OCI-LY3 (cell line): ENCODE measurements around the gene TAMALIN.
"Not testable (repeated sequence)": the region's sequence is repeated elsewhere in the genome, so short reads cannot be mapped to it uniquely, and the experiment has no call there.

ENCODE experiments used
- H2AFZ ChIP-seq: fragments of 200-600, 300-600 bp; shearing (Covaris generic); 2 replicates; pipeline ENCODE4 v1.6.0; 2014; ENCODE audit warnings: antibody characterized with exemption, low read depth, low read length
- H3K27ac ChIP-seq: fragments of 200-600, 300-600 bp; sonication (generic); 2 replicates; pipeline ENCODE4 v1.5.1; 2014; ENCODE audit warnings: mild to moderate bottlenecking, low read length, moderate library complexity, mixed read lengths
- H3K27me3 ChIP-seq: fragments of 200-600, 300-600 bp; sonication (generic); 2 replicates; pipeline ENCODE4 v1.6.1; 2014; ENCODE audit warnings: low read depth, low read length, mixed read lengths
- H3K36me3 ChIP-seq: fragments of 200-600, 300-600 bp; sonication (generic); replicated peaks from 2 replicates; pipeline ENCODE3; 2014; ENCODE audit warnings: low read depth, low read length, mixed read lengths
- H3K4me1 ChIP-seq: fragments of 300-600, 200-600 bp; sonication (generic); 2 replicates; pipeline ENCODE4 v1.6.1; 2014; ENCODE audit warnings: low read length, mixed read lengths
- H3K4me2 ChIP-seq: fragments of 200-600, 300-600 bp; sonication (generic); 2 replicates; pipeline ENCODE4 v1.6.1; 2014; ENCODE audit warnings: low read length, mixed read lengths
- H3K4me3 ChIP-seq: fragments of 300-600, 200-600 bp; sonication (generic); 2 replicates; pipeline ENCODE4 v1.5.1; 2014; ENCODE audit warnings: antibody characterized with exemption, mild to moderate bottlenecking, low read length, moderate library complexity
- H3K79me2 ChIP-seq: fragments of 300-600, 200-600 bp; shearing (Covaris generic); 2 replicates; pipeline ENCODE4 v1.6.1; 2014; ENCODE audit warnings: mild to moderate bottlenecking, low read length, mixed read lengths
- H3K9ac ChIP-seq: fragments of 300-600, 200-600 bp; shearing (Covaris generic); 2 replicates; pipeline ENCODE4 v1.6.0; 2014; ENCODE audit warnings: mild to moderate bottlenecking, low read length, moderate library complexity
- H3K9me3 ChIP-seq: fragments of 200-600, 300-600 bp; shearing (Covaris generic); 2 replicates; pipeline ENCODE4 v1.6.1; 2014; ENCODE audit warnings: low read length, mixed read lengths; ENCODE audit not compliant: insufficient read depth
- H4K20me1 ChIP-seq: fragments of 200-600, 300-600 bp; sonication (generic); 2 replicates; pipeline ENCODE4 v1.6.1; 2016; ENCODE audit warnings: low read length, mixed read lengths; ENCODE audit not compliant: insufficient read depth
- EZH2phosphoT487 ChIP-seq: fragments of 200-600 bp; shearing (Covaris generic); IDR thresholded peaks from 2 replicates; pipeline ENCODE4 v1.6.1; 2018; ENCODE audit warnings: antibody characterized with exemption, mixed run types, low read depth
- TF ChIP-seq, protein P1 (sequence below): fragments of 200-600, 300-600 bp; sonication (generic); IDR thresholded peaks from 2 replicates; pipeline ENCODE4 v1.5.1; 2014; ENCODE audit warnings: antibody characterized with exemption, low read length, low read depth

Gene TAMALIN

DNA sequence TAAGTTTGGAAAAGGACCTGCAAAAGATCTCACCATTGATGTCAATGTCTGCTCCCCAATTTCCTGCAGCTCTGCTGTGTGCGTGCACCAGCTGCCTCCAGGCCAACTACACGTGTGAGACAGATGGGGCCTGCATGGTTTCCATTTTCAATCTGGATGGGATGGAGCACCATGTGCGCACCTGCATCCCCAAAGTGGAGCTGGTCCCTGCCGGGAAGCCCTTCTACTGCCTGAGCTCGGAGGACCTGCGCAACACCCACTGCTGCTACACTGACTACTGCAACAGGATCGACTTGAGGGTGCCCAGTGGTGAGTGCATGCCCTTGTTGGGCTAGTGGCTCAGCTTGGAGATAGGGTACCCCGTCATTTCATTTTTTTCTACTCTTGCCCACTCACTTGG, 31.6 kb upstream of the TAMALIN start:
- H3K36me3 ChIP-seq: peaks cover 5% of the 10 kb centered on the region

DNA sequence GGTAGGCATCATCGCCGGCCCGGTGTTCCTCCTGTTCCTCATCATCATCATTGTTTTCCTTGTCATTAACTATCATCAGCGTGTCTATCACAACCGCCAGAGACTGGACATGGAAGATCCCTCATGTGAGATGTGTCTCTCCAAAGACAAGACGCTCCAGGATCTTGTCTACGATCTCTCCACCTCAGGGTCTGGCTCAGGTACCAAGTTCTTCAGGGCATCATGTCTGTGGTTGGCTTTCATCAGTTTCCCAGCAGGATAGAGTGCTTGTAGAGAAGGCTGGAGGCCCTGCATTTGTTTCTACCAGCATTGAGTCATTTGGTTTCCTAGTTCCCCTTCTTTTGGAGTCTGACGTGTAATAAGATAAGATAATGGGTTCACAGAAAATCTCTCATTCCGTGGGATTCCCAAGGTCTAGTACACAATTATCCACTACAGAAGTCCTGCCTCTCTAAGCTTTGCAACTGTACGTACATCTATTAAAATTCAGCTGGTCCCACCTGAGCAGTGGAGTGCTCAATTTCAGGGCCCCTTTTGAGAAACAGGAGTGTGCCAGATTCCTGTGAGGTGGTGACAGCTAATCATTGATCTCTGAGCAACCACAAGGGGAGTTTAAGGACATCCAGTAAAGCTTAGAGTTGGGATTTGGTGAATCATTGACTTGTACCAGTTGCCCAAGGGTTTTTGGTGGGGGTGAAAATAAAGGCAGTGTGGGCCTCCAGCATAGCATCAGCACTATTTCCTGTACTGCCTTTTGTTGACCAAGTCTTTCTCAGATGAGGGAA, 30.2 kb upstream of the TAMALIN start:
- Histone ChIP-seq H3K9ac (no peak overlapping the region), H3K4me3 (no peak overlapping the region), H3K4me1 (peaks cover 30% of the 10 kb centered on the region), H3K27me3 (peaks cover 49% of the 10 kb centered on the region), H3K36me3 (peaks cover 5% of the 10 kb centered on the region), H3K79me2 (no peaks in the 10 kb centered on the region), H2AFZ (no peak overlapping the region), H3K4me2 (peak overlapping the region; percentile 35), H3K9me3 (no peaks in the 10 kb centered on the region), H3K27ac (no peak overlapping the region), H4K20me1 (peaks cover 68% of the 10 kb centered on the region)
- no peak for TF ChIP-seq EZH2phosphoT487
- TF ChIP-seq, protein P1, sequence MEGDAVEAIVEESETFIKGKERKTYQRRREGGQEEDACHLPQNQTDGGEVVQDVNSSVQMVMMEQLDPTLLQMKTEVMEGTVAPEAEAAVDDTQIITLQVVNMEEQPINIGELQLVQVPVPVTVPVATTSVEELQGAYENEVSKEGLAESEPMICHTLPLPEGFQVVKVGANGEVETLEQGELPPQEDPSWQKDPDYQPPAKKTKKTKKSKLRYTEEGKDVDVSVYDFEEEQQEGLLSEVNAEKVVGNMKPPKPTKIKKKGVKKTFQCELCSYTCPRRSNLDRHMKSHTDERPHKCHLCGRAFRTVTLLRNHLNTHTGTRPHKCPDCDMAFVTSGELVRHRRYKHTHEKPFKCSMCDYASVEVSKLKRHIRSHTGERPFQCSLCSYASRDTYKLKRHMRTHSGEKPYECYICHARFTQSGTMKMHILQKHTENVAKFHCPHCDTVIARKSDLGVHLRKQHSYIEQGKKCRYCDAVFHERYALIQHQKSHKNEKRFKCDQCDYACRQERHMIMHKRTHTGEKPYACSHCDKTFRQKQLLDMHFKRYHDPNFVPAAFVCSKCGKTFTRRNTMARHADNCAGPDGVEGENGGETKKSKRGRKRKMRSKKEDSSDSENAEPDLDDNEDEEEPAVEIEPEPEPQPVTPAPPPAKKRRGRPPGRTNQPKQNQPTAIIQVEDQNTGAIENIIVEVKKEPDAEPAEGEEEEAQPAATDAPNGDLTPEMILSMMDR: no peak

More for the DNA sequence above, 31.6 kb upstream of the TAMALIN start:
- H3K9me3 ChIP-seq: no peaks in the 10 kb centered on the region
- H3K27ac ChIP-seq: no peak overlapping the region
- H2AFZ ChIP-seq: no peak overlapping the region
- no peak for TF ChIP-seq EZH2phosphoT487
- TF ChIP-seq, protein P1: no peak
- no peak overlapping the region for H3K4me2 ChIP-seq
- peaks cover 82% of the 10 kb centered on the region for H4K20me1 ChIP-seq
- H3K79me2 ChIP-seq: no peaks in the 10 kb centered on the region
- no peak overlapping the region for H3K9ac ChIP-seq
- H3K4me1 ChIP-seq: peaks cover 44% of the 10 kb centered on the region
- no peak overlapping the region for H3K4me3 ChIP-seq
- H3K27me3 ChIP-seq: peaks cover 53% of the 10 kb centered on the region

DNA sequence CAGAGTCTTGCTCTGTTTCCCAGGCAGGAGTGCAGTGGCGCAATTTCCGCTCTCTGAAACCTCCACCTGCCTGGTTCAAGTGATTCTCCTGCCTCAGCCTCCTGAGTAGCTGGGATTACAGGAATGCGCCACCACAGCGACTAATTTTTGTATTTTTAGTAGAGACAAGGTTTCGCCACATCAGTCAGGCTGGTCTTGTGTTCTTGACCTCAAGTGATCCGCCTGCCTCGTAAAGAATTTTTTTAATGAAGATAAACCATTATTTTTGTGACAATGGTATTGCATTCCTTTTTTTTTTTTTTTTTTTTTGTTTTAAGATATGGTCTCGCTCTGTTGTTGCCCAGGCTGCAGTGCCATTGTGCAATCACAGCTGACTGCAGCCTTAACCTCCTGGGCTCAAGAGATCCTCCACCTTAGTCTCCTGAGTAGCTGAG, 29.4 kb upstream of the TAMALIN start:
- Histone ChIP-seq H3K27me3 (peaks cover 45% of the 10 kb centered on the region), H4K20me1 (peaks cover 62% of the 10 kb centered on the region), H3K36me3 (peaks cover 5% of the 10 kb centered on the region), H3K9ac (no peak overlapping the region), H3K9me3 (no peaks in the 10 kb centered on the region), H3K4me2 (no peak overlapping the region), H3K4me1 (peaks cover 23% of the 10 kb centered on the region), H3K79me2 (no peaks in the 10 kb centered on the region), H3K4me3 (no peak overlapping the region), H2AFZ (no peak overlapping the region), H3K27ac (no peak overlapping the region)
- TF ChIP-seq, protein P1: no peak
- TF ChIP-seq EZH2phosphoT487: no peak

DNA sequence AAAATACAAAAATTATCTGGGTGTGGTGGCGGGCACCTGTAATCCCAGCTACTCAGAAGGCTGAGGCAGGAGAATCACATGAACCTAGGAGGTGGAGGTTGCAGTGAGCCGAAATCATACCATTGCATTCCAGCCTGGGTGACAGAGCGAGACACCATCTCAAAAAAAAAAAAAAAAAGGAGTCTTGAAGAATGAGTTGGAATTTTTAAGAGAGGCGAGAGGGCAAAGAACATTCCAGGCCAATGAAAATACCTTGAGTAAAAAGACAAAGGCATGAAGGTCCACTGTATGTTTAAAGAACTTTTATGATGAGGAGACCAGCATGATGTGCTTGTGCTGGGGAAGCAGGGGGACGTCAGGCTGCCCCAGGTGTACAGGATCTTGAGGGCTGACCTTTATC, 27.4 kb upstream of the TAMALIN start:
- H4K20me1 ChIP-seq: peaks cover 42% of the 10 kb centered on the region
- not testable (repeated sequence) for H2AFZ ChIP-seq, H3K4me3 ChIP-seq, H3K27ac ChIP-seq, H3K9ac ChIP-seq, H3K4me2 ChIP-seq, H3K9me3 ChIP-seq, H3K36me3 ChIP-seq, H3K79me2 ChIP-seq
- H3K4me1 ChIP-seq: peaks cover 13% of the 10 kb centered on the region
- peaks cover 26% of the 10 kb centered on the region for H3K27me3 ChIP-seq
